ENCODE data around the gene ANK3.

The ANK3 gene

DNA sequence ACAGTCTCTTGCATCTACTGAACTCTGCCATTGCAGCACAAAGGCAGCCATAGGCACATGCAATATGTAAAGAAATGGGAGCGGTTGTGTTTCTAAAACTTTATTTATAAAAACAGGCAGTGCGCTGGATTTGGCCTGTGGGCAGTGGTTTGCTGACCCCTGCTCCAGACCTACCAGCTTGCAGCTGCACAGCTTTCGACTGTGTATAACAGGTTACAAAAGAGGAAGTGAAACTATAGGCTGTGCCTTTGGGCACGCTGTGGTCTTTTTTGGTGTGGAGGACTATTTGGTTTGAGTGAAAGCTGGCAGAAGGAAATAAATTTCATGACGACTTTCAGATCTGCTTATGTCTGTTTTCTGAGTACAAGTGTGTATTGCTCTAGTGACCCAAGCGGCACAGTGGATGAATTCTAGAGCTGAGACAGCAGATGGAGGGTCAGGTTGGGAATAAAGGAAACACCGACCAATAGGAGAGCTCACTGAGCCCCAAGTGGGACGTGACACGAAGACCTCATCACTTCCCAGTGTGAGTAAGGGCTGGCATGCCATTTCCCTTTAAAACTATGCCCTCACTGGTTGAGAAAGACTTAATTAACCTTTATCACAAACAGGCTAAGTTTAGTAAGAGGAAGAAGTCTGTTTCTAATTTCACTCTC, 152.7 kb downstream of the ANK3 start:
- DNase-seq: peak in 29 of 58 donors; percentile 4 to 79 (median 25)

DNA sequence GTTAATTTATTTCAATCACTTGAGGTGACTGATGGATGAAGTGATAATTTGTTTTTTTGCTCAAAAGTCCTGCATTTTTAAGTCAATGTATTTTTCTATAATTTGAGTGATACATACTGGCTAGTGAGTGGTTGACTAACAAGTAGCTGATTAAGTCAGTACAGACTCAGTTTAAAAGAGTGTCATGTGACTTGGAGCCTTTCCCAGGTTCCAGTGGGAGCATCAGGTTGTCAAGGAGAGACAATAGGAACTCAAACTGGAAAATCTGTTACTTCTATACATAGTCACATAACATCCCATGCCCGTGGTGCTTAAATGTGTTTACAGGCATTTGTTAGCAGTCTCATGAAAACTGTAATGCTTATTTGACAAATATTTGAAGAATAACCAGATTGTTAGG, 154.7 kb downstream of the ANK3 start:
- DNase-seq: peak in 9 of 58 donors; percentile 8 to 51 (median 9)

DNA sequence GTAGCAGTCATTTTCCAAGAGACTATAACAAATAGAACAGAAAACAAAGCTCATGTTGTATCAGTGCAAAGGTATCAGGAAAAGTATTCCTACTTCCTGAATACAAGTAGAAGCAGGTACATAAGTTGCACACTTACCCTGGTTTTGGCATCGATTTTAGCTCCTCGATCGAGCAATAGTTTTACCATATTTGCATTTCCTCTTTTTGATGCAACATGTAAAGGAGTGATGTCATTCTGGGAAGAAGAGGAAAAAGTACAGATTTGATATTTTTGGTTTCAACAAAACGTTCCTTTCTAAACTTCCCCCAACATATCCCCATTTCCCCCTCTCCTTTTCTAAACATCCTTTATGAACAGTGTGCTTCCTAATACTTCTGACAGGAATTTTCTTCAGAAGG, 155.1 kb downstream of the ANK3 start:
- DNase-seq: no peak

GRCh38 chr10:60230892-60231291, 158.8 kb downstream of the ANK3 start:
- no peak for DNase-seq

- no peak for DNase-seq
Observed at GRCh38 chr10:60224066-60224705, 165.5 kb downstream of the ANK3 start.

DNA sequence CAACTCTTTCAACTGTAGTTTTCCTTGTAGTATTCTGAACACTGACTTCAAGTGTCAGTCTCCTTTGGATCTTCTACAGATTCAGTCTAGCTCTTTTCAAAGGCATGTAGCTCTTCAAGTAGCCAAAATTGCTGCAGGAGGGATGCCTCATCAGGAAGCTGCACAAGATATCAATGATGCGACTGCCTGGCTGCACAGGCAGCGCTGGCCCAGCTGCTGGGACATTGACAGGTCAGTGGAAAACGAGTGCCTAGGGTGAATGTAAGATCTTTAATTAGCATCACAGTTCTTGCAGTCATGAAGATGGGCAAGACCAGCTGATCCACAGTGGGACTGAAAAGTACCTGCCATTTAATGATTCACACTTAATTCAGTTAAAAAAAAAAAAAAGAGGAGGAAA, 167.6 kb downstream of the ANK3 start:
- DNase-seq: no peak

GRCh38 chr10:60212195-60212594, 177.5 kb downstream of the ANK3 start:
- no peak for DNase-seq

- DNase-seq: no peak
Observed at GRCh38 chr10:60209874-60210570, 179.7 kb downstream of the ANK3 start.

DNA sequence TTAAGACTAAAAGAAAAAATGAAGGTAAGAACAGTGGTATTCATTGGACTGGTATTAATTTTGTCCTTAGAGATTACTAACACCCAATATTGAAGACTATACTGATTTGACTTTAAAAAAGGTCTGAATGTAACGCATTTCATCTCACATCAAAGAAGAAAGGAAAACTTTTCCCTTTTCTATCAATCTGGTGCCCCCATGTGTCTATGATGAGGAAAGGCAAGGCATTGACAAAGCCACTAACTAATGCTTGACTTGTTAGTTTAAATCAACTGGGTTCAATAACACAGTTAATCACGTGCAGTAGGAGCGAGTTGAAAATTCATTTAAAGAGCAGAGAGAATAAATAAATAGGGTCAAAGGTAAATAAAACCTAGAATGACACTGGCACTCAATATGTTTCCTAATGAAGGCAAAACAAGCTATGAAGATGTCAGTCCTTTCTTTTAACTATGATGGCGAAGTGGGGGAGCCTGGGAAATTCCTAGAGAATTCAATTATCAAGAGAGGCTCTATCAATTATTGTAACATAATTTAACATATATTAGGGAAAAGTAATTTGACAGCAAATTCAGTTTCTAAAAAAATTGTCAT, 180.9 kb downstream of the ANK3 start:
- DNase-seq: peak in 1 of 58 donors; percentile 18

- no peak for DNase-seq
Observed at GRCh38 chr10:60207894-60208293, 181.8 kb downstream of the ANK3 start.

DNA sequence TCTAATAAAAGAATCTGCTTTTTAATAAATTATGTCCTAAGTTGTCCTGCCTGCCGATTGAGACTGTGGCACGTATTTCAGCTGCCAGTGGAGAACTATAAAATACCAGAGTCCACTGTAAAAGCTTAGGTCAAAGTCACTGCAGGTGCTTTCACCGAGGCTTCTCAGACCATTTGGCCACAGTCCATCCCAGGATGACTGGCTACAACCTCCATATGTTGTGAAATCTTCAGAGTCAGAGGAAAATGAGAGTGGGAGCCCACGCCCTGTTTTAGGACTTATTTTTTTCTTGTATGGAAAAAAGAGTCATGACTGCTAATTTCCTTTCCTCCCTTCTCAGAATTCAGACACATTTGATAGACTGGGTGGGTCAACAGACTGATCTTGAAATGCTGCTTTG, 182.9 kb downstream of the ANK3 start:
- DNase-seq: no peak

- no peak for DNase-seq
Observed at GRCh38 chr10:60205741-60206140, 183.9 kb downstream of the ANK3 start.

DNA sequence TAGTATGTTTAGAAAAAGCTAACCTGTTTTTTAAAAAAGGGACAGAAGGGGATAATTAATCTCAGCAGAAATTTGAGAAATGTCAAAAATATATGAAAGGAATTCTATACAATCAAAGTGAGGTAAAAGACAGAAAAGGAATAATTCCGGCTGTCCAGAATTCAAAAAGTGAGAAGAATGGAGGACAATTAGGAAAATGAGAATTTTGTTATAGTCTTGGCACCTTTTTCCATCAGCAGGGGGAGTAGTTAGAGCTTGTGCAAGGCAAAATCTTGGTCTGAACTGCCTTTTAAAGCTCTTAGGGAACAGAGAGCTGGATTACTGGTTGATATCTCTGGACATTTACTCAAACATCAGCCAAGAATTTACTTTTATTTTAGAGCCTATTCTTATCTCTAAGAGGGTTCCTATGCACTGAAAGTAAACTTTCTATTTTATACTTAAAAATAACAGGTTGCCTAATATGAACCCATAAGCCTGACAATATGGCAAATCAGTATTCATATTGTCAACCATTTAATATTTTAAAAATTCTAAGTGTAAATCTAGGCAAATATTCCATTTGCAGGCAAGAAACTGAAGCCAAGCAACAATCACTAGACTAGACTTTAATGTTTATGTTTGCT, 185.6 kb downstream of the ANK3 start:
- peak in 2 of 58 donors; percentile 21 to 27 for DNase-seq

GRCh38 chr10:60200682-60201053, 189.0 kb downstream of the ANK3 start:
- DNase-seq: no peak

DNA sequence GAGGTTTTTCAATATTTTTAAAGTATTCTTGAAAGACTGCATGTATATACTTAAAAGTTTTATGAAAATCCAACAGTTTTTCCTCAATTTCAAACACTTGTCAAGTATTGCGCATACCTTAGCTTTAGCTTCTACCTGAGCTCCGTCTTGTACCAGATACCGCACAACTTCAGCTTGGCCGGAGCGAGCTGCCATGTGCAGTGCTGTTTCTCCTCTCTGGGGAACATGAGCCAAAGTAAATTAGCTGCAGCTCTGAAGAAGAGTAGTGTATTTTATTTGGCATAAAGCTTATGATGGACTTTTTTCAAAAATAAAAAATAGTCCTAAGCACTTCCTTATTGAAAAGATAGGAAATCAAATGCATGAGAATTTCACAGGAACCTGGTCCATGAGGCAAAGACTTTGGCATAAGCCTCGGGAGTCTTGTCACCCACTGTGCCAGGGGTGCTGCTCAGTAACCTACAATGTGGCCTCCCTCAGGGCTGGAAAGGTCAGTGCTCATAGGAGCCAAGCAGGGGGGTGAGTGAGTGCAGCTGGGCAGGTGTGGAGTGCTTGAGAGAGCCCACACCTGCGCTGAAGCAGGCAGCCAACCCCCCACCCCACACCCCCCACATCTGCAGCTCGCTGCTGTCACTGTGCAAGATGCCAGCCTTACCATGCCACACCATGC, 189.5 kb downstream of the ANK3 start:
- no peak for DNase-seq

GRCh38 chr10:60197206-60197605, 192.5 kb downstream of the ANK3 start:
- DNase-seq: no peak

GRCh38 chr10:60194421-60194820, 195.3 kb downstream of the ANK3 start:
- no peak for DNase-seq

DNA sequence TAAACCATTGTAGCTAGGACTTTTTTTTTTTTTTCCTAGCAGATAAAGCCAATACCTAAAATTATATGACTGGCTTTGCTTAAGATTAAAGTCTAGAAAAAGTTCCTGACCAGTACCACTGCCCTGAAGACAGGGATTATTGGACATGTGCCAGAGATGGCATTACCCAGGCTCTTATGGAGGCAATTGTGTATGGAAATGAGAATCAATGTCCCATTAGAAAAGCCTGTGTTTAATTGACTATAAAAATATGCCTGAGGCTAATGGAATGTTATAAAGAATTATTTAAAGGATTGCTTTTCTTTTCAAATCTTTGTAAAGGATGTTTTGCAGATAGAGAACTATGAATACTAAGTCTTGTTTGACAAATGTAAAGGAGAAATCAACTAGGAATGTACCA, 196.7 kb downstream of the ANK3 start:
- no peak for DNase-seq

DNA sequence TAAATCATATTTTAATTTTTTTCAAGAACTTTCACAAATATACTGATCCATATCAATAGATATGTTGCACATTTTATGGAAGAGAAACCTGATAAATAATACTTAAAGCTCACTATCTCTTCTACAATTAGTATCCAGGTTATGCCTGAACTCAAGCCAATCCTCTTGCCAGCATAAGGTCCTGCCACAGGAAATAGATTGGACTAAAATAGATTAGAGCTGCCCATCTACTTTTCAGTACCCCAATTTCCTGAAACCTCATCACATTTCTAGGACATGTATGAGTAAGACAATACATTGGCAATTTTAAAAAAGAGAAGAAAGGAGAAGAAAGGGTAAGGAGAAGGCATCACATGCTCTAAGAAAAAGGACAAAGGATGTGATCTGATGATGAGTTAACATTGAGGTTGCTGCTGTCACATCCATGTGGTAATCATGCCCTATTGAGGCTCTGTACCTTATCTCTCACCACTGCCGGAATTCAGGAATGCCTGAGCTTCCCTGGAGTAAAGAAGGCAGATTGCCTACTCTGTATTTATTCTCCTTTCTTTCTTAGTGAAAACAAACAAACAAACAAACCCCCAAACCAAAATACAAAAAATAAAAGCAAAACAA, 199.7 kb downstream of the ANK3 start:
- DNase-seq: no peak

DNA sequence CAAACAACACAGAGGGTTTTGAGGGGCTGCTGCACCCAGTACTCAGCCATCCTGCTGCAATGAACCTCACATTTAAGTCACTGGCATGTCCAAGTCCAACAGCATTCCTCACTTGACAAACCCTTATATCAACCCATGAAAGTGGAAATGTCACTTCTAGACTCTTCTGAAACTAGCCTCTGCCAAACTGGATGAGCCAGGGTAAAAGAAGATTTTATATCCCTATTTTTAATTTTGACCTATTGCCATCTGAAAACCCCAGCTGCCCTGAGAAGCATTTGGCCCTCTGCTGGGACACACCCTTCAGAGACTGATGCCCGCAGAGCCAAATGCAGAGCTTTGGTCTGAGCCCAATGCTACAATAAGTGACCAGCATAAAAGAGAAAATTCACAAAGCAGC, 201.1 kb downstream of the ANK3 start:
- DNase-seq: no peak

- no peak for DNase-seq
Observed at GRCh38 chr10:60187691-60188090, 202.0 kb downstream of the ANK3 start.

Data from anterior cingulate cortex (tissue), 58 donors.